ENCODE measurements around the gene LIMK1.
"Not testable (repeated sequence)": the region's sequence is repeated elsewhere in the genome, so short reads cannot be mapped to it uniquely, and the experiment has no call there.

Gene LIMK1

DNA sequence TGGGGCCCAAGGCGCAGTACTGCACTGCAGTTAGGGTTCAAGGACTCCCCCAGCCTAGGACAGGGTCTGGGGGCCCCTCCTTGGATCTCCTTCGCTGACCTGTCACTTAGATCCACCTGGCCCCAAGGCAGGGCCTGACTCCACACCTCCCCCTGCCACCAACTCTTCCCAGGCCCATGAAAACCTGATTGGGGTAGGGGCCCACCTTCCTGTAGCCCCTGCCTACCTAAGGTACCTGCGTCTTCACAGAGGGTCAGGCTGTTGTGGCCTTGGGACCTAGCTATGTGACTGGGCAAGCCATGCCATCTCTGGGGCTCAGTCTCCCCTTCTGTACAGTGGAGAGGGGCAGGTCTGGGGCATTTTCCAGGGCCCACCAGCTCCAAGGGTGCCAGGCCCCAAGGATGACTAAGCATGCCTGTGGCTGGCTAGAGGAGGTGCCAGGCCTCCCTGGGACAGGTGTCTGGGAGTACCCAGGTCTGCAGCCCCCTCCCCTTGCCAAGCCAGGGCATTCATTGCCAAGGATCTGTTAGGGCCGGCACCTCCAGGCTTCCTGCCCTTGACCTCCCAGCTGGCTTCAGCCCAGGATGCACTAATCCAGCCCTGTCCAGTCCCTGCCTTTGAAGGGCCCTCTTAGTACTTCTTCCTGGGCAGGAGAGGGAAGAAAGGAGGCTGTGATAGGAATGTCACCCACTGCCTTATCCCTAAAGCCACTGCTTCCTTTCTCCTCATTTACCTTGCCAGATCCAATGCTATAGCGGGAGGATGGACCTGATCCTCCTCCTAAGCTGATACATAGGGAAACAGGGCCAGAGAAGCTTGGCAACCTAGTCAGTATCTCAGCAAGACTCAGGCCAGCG lies 1.3 kb downstream of the LIMK1 start:
- DNase-seq = no peak

DNA sequence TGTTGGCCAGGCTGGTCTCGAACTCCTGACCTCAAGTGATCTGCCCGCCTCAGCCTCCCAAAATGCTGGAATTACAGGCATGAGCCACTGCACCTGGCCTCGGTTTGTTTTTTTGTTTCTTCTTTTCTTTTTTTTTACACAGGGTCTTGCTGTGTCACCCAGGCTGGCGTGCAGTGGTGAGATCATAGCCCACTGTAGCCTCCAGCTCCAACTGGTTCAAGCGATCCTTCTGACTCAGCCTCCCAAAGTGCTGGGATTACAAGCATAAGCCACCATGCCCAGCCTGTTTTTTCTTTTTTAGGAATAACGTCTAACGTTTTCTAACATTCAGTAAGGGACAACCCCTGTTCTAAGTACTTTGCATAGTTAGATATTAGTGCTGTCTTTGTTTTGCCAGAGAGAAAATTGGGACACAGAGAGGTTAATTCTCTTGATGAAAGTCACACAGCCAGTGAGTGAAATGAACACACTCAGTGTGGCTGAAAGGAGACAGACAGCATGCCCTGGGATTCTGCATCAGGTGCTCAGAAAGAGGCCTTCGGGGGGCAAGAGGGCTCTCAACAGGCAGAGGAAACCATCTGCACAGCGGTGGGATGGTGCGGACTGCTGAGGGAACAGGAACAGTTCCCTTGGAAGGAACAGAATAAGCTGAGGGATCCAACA lies 4.3 kb downstream of the LIMK1 start:
- DNase-seq = no peak

DNA sequence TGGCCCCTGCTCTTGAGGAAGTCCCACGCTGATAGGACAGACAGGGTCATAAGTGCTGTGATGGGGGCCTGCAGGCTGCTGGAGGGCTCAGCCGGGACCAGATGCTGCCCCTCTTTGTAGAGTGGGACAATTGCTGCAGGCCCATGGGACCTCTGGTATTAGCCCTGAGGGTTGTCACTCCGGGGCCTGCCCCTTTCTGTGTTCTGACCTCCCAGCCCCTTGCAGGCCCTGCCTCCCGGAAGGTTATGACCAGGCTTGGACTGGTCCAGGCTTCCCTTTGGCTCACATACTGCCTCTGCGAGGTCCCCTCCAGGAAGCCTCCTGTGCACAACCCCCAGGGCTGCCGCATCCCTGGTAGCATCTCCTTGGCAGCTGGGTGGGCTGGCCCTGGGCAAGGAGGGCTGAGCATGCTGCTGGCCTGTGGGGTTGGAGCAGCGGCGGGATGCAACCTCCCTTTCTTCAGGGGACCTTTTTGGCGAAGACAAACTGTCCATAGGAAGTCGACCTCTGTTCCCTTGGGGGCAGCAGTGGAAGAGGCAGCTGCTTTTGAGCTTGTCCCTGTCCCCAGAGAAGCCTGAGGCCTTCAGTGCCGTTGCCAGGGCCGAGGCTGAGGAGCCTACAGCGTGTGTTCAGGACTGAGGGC lies 8.8 kb downstream of the LIMK1 start:
- no peak for DNase-seq

DNA sequence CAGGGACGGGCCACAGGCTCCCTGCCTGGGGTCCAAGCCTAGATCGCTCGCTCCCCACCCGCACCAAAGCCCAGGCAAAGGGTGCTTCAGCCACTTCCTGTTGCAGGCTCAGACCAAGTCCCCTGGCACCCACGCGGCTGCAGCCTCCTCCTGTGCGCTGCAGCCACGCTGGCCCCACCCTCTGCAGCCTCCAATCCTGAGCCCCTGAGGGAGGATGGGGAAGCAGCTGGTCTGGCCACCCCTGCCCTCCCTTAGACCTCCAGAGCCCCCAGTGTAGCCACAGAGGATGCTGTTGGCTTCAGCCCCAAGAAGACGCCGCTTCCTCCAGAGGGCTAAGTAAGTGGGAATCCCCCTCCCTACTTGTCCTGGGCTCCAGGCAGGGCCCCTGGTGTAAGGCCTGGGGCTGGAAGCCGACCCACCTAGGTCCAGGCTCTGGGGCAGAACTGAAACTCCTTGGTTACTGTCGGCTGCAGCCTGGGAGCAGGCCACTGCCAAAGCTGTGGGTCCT lies 9.4 kb downstream of the LIMK1 start:
- DNase-seq = no peak

DNA sequence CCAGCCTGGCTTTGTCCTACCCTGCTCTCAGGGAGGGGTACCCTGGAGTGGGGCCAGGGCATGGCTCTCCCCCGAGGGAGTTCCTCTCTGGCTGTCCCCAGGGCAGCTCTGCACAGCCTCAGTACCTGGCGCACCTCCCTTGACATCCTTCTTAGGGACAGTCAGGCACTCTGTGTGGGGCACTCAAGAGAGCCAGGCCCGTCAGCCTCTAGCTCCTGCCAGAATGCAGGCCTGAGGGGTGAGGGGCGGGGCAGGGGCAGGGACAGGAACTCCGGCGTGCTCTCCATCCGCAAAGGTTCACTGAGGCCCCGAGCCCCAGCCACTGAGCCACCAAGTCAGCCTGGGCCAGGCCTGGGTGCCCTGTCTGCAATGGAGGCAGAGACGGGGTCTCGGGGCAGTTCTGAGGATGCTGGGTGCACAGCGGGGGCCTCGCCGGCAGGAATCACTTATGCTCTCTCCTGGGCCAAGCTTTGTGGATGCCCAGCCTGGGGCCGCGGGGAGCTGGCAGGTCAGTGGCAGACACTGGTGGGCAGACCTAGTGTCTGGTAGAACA lies 10.1 kb downstream of the LIMK1 start:
- DNase-seq = peak in 1 of 2 donors; percentile 6

DNA sequence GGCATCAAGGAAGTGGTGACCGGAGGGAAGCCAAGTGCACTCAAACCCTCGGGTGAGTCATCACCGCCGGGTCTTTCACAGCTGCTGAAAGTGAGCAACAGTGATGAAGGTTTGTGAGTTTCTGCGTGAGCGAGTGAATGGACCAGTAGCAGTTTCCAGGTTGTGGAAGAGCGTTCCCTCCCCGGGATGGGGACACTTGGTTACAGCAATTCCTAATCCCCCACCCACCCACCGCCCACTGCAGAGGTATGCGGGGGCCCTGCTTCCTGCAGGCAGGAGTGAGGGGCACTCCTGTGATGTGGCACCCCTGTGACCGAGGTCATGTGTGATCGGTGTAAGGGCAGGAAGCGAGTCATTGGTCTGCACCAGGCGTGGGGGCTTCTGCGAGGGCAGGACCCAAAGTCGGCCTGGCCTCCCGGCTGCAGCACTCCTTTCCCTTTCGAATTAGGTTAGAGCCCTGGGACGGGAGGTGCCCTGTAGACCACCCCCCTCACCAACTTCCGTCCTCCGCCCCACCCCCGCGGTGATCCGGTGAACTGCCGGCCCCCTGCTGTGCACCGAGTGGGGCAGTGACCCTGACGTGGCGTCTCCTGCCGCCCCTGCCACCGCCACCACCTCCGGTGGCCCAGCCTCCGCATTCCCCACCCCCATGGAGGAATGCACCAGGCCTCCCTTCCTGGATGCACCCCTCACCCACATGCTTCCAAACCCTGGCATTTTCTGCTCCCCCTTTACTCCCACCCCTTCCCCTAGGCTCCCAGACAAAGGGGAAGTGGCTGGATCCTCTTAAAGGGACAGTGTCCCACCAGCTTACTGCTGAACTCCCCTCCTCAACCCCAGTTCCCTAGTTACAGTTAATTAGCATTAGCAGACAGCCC lies 10.9 kb downstream of the LIMK1 start:
- DNase-seq = peak; percentile 78 to 80

DNA sequence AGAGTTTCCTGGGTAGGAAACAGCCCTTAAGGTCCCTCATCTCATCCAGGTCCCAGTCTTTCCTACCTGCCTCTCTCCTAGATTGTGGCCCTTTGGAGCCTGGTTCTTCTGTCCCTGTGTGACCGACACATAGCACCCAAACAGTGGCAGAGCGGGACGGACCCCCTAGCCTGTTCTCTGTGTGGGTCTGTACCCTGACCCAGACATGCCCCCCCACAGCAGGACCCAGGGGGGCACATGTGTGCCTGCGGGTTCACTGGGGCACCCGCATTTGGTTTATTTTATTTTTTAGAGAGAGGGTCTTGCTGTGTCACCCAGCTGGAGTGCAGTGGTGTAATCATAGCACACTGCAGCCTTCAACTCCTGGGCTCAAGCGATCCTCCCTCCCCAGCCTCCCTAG lies 11.5 kb downstream of the LIMK1 start:
- no peak for DNase-seq

DNA sequence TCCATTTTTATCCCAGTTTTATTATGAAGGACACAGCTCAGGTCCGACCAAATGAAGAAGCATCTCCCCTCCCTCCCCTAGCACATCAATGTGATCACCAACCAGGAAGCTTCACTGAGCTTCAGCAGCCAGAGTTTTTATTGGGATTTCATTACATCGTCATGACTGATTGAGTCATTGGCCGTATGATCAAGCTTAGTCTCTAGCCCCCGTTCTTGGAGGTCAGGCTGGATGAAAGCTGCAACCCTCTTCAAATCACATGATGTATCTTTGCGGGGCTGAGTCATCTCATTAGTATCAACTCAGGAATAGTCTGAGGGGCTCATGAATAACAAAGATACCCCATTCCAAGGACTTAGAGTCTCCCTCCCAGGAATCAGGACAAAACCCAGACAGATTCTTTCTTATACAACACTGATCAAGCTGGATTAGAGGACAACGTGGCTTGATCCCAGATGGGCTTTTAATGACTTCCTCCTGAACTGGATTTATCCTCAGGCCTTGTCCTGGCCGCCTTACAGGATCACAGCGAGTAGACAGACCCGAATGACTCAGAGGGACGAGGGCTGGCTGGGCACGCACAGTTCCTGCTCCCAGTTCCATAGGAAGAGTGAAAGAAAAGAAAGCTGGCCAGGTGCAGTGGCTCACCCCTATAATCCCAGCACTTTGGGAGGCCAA lies 14.5 kb downstream of the LIMK1 start:
- no peak for DNase-seq

DNA sequence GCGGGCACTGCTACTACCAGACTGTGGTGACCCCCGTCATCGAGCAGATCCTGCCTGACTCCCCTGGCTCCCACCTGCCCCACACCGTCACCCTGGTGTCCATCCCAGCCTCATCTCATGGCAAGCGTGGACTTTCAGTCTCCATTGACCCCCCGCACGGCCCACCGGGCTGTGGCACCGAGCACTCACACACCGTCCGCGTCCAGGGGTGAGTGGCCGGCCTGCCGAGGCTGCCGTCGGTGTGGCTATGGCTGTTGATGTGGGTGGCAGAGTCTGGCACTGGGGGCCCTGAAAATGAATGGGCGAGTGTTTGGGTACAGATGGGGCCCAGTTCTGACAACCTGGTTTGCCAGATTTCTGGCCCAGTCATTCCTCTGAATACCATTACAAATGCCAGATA lies 15.4 kb downstream of the LIMK1 start:
- DNase-seq = no peak

DNA sequence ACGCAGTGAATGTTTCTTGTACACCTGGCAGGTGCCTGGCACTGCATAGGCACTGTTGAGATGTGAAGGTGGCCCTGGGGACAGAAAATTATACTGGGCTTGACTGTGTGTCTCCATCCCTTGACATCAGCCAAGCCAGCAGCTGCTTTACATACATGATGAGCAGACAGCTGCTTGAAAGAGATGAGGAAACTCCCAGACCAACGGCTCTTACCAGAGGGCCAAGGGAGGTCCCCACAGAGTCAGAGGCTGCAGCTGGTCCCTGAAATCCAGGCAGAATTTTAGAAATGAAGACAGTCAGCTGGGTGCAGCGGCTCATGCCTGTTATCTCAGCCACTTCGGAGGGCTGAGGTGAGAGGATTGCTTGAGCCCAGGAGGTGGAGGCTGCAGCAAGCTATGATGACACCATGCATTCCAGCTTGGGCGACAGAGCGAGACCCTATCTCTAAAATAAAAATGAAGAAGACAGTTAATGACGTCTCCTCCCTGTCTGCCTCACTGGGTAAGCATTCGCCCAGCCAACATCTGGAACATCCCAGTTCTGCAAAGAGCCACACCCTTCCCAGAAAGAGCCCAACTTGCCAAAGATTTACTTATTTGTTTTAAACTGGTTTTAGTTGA lies 17.6 kb downstream of the LIMK1 start:
- DNase-seq = no peak

DNA sequence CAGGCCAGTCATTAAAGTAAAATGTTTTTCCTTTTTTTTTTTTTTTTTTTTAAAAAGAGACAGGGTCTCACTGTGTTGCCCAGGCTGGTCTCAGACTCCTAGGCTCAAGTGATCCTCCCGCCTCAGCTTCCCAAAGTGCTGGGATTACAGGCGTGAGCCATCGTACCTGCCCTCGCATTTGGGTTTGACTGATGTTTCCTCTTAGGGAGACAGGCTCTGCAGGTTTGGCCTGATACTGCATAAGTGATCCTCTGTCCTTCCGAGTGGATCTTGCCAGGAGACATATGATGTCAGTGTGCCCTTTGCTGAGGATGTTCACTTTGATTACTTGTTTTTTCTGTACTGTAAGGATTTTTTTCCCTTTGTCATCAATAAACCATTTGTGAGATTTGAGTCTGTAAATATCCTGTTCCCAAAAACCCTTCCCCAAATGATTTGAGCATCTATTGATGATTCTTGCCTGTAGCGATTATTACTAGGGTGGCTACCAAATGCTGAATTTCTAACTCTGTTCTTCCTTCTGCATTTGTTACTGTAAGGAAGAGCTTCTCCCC lies 19.7 kb downstream of the LIMK1 start:
- no peak for DNase-seq

DNA sequence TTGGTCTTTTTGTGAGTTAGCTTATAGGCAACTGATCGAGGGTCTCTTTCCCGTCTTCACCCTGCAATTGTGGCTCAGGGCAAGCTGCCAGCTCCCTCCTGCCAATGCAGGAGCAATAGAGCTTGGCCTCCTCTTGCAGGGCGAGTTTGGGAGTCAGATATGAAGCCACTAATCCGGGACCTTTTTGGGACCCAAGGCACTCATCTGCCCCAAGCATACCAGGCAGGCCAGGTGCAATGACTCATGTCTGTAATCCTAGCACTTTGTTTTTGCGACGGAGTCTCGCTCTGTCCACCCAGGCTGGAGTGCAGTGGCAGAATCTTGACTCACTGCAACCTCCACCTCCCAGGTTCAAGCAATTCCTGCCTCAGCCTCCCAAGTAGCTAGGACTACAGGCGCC lies 21.1 kb downstream of the LIMK1 start:
- no peak for DNase-seq

DNA sequence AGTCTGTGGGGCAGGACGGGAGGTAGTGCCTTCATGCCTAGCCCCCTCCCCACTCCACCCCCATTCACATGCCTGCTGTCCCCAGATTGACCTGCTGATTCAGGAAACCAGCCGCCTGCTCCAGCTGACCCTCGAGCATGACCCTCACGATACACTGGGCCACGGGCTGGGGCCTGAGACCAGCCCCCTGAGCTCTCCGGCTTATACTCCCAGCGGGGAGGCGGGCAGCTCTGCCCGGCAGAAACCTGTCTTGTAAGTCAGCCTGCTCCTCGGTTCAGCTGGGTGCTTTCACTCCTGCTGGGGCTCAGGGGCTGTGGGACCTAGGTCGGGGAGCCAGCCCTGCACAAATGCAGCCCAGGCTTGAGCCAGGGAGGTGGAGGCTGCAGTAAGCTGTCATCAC lies 22.4 kb downstream of the LIMK1 start:
- no peak for DNase-seq

DNA sequence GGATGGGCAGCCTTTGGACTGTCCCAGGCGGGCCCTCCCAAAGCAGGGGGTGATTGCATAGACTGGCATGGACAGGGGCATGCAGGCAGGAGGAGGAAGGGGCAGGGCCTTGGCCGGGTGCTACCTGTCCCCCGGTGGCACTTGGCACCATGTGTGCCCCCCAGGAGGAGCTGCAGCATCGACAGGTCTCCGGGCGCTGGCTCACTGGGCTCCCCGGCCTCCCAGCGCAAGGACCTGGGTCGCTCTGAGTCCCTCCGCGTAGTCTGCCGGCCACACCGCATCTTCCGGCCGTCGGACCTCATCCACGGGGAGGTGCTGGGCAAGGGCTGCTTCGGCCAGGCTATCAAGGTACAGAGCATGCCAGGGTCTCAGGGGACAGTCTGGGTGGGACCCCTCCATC lies 23.2 kb downstream of the LIMK1 start:
- no peak for DNase-seq

DNA sequence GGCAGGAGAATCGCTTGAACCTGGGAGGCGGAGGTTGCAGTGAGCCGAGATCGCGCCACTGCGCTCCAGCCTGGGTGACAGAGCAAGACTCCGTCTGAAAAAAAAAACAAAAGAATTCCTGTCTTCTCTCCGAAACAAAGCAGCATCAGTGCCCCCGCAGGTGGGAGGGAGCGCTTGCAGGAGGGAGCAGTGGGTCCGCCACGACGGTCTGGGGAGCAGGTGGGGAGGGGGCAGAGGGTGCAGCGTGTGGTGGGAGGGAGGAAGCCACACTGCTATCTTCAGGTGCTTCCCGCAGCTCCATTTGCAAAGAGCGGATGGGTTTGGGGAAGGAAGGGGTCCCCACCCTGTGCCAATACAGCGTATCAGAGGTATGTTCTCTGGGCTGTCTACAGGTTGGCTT lies 31.7 kb downstream of the LIMK1 start:
- DNase-seq = no peak

DNA sequence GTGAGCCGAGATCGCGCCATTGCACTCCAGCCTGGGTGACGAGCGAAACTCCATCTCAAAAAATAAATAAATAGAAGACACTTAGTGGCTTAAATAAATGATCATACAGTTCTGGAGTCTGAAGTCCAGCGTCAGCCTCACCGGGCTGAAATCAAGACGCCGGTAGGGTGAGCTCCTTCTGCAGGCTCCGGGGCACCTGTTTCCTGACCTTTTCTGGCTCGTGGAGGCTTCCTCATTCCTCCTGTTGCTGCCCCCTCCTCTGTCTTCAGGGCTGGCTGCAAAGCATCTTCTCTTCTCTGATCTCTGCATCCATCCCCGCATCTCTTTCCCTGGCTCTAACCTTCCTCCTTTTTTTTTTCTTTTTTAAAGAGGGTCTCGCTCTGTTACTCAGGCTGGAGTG lies 32.8 kb downstream of the LIMK1 start:
- no peak for DNase-seq

DNA sequence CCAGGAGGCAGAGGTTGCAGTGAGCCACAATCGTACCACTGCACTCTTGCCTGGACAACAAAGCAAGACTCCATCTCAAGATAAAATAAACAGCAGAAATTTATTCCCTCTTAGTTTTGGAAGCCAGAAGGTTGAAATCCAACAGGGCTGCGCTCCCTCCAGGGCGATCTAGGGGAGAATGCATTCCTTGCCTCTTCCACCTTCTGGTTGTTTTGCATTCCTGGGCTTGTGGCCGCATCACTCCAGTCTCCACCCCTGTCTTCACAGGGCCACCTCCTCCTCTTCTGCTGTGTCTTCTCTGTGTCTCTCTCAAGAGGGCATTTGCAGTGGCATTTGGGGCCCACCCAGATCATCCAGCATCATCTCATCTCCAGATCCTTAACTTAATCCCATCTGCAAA lies 36.2 kb downstream of the LIMK1 start:
- DNase-seq = no peak

DNA sequence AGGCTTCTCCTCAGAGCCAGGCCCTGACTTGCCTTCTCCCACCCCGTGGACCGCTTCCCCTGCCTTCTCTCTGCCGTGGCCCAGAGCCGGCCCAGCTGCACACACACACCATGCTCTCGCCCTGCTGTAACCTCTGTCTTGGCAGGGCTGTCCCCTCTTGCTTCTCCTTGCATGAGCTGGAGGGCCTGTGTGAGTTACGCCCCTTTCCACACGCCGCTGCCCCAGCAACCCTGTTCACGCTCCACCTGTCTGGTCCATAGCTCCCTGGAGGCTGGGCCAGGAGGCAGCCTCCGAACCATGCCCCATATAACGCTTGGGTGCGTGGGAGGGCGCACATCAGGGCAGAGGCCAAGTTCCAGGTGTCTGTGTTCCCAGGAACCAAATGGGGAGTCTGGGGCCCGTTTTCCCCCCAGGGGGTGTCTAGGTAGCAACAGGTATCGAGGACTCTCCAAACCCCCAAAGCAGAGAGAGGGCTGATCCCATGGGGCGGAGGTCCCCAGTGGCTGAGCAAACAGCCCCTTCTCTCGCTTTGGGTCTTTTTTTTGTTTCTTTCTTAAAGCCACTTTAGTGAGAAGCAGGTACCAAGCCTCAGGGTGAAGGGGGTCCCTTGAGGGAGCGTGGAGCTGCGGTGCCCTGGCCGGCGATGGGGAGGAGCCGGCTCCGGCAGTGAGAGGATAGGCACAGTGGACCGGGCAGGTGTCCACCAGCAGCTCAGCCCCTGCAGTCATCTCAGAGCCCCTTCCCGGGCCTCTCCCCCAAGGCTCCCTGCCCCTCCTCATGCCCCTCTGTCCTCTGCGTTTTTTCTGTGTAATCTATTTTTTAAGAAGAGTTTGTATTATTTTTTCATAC lies 38.0 kb downstream of the LIMK1 start:
- DNase-seq = no peak

DNA sequence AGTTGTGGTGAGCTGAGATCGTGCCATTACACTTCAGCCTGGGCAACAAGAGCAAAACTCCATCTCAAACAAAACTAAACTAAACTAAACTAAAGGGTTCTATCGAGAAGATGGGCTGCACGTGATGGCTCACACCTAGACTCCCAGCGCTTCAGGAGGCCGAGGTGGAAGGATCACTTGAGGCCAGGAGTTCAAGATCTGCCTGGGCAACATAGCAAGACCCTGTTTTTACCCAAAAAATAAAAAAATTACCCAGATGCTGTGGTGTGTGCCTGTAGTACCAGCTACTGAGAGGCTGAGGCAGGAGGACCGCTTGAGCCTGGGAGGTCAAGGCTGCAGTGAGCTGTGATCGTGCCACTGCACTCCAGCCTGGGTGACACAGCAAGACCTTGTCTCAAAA lies 40.3 kb downstream of the LIMK1 start:
- DNase-seq = not testable (repeated sequence)

DNA sequence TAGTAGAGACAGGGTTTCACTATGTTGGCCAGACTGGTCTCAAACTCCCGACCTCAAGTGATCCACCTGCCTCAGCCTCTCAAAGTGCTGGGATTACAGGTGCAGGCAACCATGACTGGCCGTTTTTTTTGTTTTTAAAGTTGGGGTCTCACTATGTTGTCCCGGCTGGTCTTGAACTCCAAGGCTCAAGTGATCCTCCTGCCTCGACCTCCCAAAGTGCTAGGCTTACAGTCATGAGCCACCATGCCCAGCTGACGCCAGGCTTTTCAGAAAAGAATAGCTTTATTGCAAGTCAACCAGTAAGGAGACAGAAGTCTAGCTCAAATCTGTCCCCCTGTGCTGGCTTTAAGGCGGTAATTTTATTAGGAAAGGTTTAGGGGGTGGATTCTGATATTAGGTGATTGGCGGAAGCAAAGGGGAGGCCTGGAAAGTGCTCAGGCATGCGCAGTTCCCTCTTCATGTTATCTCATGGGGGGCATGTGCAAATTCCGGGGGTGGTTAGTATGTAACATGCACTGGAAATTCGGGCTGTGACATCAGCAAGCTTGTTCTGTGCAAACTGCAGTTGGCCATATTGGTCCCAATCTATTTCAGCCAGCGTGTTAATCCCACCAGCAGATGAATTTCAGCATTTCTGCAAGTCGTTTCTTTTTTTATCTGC lies 42.7 kb downstream of the LIMK1 start:
- DNase-seq = no peak
